HTR-8/SVneo (cell line): ENCODE data around the gene CAPZB.
"Not testable (repeated sequence)": the region's sequence is repeated elsewhere in the genome, so short reads cannot be mapped to it uniquely, and the experiment has no call there.

Source experiments
- DNase-seq: peaks from one replicate; pipeline ENCODE4 v3.0.0; 2011; ENCODE audit warnings: low spot score, mixed read lengths; ENCODE audit not compliant: insufficient read length
- FAIRE-seq: peaks from 2 replicates; lab custom pipeline; 2011; peaks lifted over from hg19 to GRCh38; lab: Jason Lieb, UNC

The CAPZB gene

GRCh38 chr1:19485362-19486187 lies at the start of gene CAPZB:
Gene CAPZB (minus strand): TSS chr1:19485539. CDS start chr1:19485438, 101 bp downstream.
- peak; percentile 84 for DNase-seq
- FAIRE-seq: peak; percentile 54

DNA sequence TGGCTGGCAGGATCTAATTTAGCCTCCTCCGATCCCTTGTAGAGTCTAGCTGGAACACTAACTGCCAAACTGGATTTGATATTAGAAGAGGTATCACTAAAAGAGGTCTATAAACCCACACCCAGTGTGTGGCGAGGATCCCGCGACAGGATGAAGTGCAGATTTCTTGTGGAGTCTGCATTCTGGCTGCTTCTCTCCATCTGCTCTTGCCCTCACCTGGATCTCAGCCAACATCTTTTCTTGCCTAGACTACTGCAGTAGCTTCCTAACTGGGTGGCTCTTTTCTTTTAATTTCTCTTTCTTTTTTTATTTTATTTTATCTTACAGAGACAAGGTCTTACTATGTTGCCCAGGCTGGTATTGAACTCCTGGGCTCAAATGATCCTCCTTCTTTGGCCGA lies 48.9 kb upstream of the CAPZB start:
- FAIRE-seq (no peak), DNase-seq (no peak)

DNA sequence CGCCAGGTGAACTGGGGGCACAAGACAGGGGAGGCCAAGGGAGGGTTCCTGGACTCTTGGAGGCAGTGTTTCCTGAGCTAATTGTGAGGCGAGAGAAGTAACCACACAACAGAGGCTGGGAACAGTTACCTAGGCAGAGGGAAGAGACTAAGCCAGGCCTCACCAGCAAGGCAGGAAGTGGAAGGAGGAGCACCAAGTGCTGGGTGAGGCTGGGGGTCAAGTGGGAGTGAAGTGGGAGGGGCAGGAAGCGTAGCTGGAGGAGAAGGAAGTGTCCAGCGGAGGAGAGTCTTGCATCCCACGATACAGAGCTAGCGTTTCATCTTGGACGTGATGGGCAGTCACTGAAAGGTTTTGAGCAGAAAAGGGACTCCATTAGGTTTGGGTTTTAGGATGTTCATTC lies 48.3 kb upstream of the CAPZB start:
- DNase-seq (no peak), FAIRE-seq (no peak)

- DNase-seq (no peak), FAIRE-seq (no peak)
Observed at GRCh38 chr1:19532519-19532918, 47.2 kb upstream of the CAPZB start.

DNA sequence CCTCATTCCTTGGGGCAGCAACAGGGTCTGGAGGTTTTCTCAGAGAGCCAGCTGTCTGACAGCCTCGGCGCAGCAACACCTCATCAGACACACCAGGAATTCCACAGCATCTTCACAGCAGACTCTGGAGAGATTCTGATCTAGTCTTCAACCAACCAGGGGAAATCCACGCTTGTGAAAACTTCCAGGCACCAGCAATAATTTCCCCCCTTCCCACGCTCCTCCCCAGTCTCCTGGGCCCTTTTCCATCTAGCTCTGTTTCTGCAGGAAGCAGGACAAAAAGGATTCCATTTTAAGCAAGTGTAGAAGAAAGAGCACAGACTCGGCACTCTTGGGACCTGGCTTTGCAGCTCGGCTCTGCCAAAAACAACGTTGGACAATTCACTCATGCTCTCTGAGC lies 44.3 kb upstream of the CAPZB start:
- DNase-seq: no peak
- FAIRE-seq: no peak

- no peak for FAIRE-seq
- no peak for DNase-seq
Observed at GRCh38 chr1:19528438-19528837, 43.1 kb upstream of the CAPZB start.

DNA sequence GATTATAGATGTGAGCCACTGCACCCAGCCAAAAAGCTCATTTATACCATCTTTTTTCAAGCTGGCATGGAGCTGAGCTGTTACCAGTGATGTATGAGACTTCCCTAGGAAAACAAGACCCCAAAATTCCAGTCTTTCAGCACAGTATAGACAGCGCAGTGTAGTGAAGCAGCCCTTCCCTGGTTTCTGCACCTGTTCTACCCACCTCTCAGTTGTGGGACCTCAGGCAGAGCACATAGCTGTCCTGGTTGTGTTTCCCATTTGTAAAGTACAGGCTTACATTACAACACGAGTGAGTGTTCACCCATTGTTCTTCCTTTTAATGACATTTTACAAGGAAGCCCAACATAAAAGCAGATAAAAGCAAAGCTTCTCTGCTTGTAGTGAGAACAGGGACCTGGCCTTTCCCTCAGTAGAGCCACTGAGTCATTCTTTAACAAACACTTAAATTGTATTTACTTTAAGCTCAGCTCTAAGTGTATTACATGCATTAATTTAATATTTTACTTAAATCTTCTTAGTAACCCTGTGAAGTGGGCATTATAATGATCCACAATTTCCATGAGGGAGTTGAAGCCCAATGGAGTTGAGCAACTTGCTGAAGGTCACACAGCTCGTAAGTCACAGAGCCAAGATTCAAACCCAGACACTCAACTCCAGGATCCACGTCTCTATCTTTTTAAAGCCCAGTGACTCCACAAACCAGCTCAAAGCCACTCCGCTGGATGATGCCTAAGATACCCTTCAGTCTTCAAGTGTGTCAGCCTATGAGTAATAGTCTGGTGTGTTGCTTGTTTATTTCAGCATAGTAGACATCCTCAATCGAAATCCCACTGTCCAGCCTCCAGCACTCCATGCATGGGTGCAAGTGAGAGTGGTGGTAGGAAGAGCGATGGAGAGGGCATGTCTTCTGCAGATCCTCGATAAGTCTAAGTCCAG lies 40.5 kb upstream of the CAPZB start:
- FAIRE-seq (no peak), DNase-seq (no peak)

DNA sequence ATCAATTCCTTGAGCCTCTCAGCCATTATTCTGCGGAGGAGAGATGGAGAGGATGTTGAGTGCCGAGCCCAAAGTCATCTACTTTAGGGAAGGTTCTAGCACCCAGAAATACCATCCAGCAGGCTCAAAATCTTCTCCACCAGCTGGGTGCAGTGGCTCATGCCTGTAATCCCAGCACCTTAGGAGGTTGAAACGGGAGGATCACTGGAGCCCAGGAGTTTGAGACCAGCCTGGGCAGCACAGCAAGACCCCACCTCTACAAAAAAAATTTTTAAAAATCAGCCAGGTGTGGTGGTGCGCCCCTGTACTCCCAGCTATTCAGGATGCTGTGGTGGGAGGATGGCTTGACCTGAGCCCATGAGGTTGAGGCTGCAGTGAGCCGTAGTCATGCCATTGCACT lies 39.5 kb upstream of the CAPZB start:
- DNase-seq: no peak
- no peak for FAIRE-seq

GRCh38 chr1:19522570-19522969 lies 37.2 kb upstream of the CAPZB start:
- not testable (repeated sequence) for FAIRE-seq, DNase-seq

DNA sequence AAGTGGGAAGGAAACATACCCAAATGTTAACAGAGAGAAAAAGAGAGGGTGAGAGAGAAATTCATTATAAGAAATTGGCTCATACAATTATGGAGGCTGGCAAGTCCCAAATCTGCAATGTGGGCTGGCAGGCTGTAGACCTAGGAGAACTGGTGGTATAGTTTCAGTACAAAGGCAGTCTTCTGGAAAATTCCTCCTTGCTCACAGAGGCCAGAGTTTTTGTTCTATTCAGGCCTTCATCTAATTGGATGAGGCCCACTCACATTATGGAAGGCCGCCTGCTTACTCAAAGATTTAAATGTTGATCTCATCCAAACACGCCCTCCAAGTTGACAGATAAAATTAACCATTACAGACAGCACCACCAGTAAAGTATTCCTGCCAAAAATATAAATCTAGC lies 36.1 kb upstream of the CAPZB start:
- DNase-seq (no peak), FAIRE-seq (no peak)

DNA sequence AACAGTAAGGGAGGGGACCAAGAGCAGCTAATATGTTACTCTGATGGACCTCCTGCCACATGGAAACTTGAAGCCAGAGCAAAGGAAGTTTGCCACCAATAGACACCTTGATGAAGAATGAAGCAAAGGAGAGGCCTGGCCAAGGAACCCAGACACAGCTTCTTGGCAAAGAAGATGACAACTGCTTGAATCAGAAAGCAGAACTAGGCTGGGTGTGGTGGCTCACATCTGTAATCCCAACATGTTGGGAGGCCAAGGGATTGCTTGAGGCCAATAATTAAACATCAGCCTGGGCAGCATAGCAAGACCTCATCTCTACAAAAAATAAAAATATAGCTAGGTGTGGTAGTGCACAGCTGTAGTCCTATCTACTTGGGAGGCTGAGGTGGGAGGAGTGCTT lies 31.7 kb upstream of the CAPZB start:
- no peak for DNase-seq

DNA sequence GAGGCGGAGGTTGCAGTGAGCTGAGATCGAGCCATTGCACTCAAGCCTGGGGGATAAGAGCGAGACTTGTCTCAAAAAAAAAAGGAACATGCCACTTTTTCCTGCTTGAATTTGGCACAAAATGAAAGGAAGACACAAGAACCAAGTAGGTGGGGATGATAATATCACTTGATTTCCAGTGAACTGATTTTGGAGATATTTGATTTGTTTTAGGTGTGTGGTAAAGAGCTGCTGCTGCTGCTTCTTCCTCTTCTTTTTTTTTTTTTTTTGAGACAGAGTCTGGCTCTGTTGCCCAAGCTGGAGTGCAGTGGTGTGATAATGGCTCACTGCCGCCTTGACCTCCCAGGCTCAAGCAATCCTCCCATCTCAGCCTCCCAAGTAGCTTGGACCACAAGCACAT lies 29.9 kb upstream of the CAPZB start:
- DNase-seq (no peak), FAIRE-seq (no peak)

More for the DNA sequence above, 31.7 kb upstream of the CAPZB start:
- no peak for FAIRE-seq

GRCh38 chr1:19514391-19514831 lies 29.1 kb upstream of the CAPZB start:
- FAIRE-seq (no peak), DNase-seq (no peak)

DNA sequence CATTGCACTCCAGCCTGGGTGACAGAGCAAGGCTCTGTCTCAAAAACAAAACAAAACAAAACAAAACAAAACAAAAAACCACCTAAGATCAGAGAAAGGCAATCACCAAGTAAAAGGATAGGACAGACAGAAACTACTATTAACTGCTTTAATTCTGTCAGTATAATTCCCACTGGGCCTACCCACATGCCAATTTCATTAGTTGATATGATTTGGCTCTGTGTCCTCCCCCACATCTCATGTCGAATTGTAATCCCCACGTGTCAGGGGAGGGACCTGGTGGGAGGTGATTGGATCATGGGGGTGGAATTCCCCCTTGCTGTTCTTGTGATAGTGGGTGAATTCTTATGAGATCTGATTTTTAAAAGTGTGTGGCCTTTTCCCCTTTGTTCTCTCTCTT lies 27.2 kb upstream of the CAPZB start:
- no peak for FAIRE-seq
- no peak for DNase-seq

- DNase-seq (no peak), FAIRE-seq (no peak)
Observed at GRCh38 chr1:19511116-19511515, 25.8 kb upstream of the CAPZB start.

DNA sequence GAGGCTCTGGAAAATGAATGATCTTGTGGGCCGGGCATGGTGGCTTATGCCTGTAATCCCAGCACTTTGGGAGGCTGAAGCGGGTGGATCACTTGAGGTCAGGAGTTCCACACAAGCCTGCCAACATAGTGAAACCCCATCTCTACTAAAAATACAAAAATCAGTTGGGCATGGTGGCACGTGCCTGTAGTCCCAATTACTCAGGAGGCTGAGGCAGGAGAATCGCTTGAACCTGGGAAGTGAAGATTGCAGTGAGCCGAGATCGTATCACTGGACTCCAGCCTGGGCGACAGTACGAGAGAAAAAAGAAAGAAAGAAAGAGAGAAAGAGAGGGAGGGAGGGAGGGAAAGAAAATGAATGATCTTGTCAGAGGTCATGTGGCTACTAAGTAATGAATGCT lies 24.3 kb upstream of the CAPZB start:
- FAIRE-seq, DNase-seq: not testable (repeated sequence)

- DNase-seq (no peak), FAIRE-seq (no peak)
Observed at GRCh38 chr1:19507516-19507915, 22.2 kb upstream of the CAPZB start.

DNA sequence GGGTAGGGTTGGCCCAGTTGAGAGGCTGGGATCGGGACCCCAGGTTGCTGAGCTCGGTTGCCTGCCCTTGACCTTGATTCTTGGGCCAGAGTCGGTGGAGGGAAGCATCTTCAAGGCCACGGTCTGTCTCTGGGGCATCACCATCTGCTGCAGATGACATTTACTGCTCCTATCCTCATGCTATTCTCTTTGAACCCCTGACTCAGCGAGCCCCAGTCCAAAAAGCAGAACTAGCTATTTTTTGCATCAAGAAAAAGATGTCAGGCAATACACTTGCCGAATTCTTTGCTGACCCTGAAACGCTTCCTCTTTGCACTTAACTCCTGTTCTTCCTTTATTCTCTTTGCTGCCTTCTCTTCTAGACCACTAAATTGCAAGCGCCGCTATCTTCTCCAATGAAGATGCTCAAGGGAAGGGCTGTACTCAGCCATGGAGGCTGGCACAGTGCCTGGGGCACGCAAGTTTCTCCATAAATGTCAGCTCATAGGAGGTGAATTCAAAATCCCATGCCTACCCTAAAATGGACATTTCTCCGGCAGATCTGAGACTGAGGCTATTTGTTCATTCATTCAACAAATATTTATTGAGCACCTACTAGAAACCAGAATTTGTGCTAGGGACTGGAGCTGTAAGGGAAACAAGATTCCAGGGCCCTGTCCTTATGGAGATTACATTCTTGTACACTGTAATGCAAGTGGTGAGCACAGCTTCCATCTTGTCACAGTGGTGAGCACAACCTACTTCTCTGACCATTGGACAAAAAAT lies 20.5 kb upstream of the CAPZB start:
- no peak for FAIRE-seq
- DNase-seq: no peak

DNA sequence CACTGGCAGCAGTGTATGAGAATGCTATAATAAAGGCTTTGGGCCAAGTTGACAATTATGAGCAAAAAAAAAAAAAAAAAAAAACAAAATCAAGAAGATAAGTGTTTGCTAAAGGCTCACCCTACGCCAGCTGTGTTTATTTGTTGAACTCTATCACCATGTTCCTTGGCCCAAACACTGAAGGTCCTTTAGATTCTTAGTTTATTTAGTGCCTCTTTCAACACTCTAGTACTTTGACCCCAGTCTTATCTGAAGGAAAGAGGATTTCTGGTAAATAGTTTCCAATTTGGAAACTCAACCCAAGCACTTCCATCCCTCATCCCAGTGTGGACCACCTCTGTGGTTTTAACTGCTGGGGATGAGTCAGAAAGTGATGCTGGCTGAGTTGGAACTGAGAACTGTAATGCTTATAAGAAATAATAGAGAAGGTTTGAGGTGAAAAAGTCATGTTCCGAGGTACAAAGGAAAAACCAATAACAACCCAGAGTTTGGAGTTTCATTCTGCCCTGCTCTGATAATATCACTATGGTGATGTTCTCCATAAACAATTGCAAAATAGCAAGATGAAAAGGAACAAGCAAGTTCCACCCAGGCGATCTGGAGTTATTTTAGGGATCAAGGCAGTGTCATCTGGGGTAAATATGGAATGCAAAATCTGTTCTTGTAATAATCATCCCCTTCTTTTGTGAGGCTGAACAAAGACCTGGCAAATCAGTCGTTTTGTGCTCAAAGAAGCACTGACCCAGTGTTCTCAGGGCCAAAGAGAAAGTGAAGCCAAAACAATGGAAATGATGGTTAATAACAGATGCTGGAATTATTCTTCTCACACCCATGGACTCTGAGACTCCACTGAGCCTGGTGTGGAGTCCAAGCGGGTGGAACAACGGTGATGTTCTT lies 19.7 kb upstream of the CAPZB start:
- FAIRE-seq (no peak), DNase-seq (no peak)
